CD4-positive, alpha-beta T cell treated with Interleukin-15 for 4 hours (primary cell): ENCODE results near the gene ARHGAP5.
"Not testable (repeated sequence)": the region's sequence is repeated elsewhere in the genome, so short reads cannot be mapped to it uniquely, and the experiment has no call there.

Experiments used
- DNase-seq: peaks from one replicate; pipeline ENCODE4 v3.0.0-alpha.2; 2020; ENCODE audit warnings: low spot score

The ARHGAP5 gene

GRCh38 chr14:32121536-32121935 is 44.4 kb downstream of the ARHGAP5 start:
- no peak for DNase-seq

- DNase-seq: no peak
These were observed 44.8 kb downstream of the ARHGAP5 start for GRCh38 chr14:32121948-32122347.

- not testable (repeated sequence) for DNase-seq
These were observed 50.0 kb downstream of the ARHGAP5 start for GRCh38 chr14:32126899-32127730.

GRCh38 chr14:32127731-32128654 is 50.9 kb downstream of the ARHGAP5 start:
- DNase-seq: not testable (repeated sequence)

- DNase-seq: no peak
These were observed 51.6 kb downstream of the ARHGAP5 start for GRCh38 chr14:32128703-32129102.

- no peak for DNase-seq
These were observed 52.0 kb downstream of the ARHGAP5 start for GRCh38 chr14:32129124-32129523.

- DNase-seq: not testable (repeated sequence)
These were observed 54.6 kb downstream of the ARHGAP5 start for GRCh38 chr14:32131689-32132088.

GRCh38 chr14:32134448-32135097 is 57.5 kb downstream of the ARHGAP5 start:
- no peak for DNase-seq

GRCh38 chr14:32136027-32136825 is 59.1 kb downstream of the ARHGAP5 start:
- DNase-seq: no peak

- no peak for DNase-seq
These were observed 60.2 kb downstream of the ARHGAP5 start for GRCh38 chr14:32137313-32137712.

- DNase-seq: no peak
These were observed 60.8 kb downstream of the ARHGAP5 start for GRCh38 chr14:32137892-32138291.

GRCh38 chr14:32142341-32142740 is 65.2 kb downstream of the ARHGAP5 start:
- no peak for DNase-seq

- DNase-seq: no peak
These were observed 65.8 kb downstream of the ARHGAP5 start for GRCh38 chr14:32142754-32143437.

GRCh38 chr14:32150392-32150791 is 73.3 kb downstream of the ARHGAP5 start:
- no peak for DNase-seq

GRCh38 chr14:32166029-32166428 is 88.9 kb downstream of the ARHGAP5 start:
- no peak for DNase-seq

GRCh38 chr14:32166924-32167323 is 89.8 kb downstream of the ARHGAP5 start:
- DNase-seq: no peak

GRCh38 chr14:32167907-32168306 is 90.8 kb downstream of the ARHGAP5 start:
- no peak for DNase-seq

GRCh38 chr14:32169191-32169590 is 92.1 kb downstream of the ARHGAP5 start:
- no peak for DNase-seq

GRCh38 chr14:32171469-32171868 is 94.4 kb downstream of the ARHGAP5 start:
- no peak for DNase-seq

GRCh38 chr14:32183151-32184058 is 106.3 kb downstream of the ARHGAP5 start:
- no peak for DNase-seq
